ENCODE data around the gene ODF4.
A peak's percentile ranks its signal among the peaks of the same experiment; 100 is the strongest.

The ODF4 gene

DNA sequence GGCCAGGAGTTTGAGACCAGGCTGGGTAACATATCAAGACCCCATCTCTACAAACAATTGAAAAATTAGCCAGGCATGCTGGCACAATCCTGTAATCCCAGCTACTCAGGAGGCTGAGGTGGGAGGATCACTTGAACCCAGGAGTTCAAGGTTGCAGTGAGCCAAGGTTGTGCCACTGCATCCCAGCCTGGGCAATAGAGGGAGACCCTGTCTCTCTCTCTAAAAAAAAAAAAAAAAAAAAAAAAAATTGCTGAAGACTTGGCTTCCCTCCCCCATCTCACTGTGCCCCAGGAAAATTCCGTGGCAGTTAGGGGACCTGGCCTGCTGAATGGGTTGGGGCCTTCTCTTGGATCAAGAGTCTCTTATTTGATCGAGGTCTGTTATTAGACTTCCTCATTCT lies at the start of gene ODF4:
Gene ODF4 (plus strand): TSS at position 301 of the 400 bp plus-strand sequence. CDS start 212 bp downstream, outside the sequence.
- DNase-seq, result no peak

DNA sequence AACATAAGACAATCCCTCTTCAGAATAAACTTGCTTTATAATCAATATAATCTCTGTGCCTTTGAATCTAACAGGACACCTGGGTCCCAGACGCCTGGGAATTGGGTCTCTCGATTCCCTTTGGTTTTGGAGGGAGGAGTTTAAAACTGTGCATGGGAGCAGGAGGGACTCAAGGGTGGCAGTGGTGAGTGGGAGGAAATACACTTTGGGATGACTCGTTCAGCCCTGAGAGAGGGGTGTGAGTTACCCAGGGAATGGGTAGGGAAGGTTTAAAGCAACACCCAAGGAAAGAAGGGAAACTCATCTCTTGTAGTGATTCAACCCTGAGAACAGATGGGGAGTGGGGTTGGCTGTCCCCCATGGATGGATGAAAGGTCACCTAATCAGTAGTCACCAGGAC lies 49.6 kb upstream of the ODF4 start:
- no peak for DNase-seq

- no peak for DNase-seq
Observed at GRCh38 chr17:8292639-8293395, 46.8 kb upstream of the ODF4 start.

DNA sequence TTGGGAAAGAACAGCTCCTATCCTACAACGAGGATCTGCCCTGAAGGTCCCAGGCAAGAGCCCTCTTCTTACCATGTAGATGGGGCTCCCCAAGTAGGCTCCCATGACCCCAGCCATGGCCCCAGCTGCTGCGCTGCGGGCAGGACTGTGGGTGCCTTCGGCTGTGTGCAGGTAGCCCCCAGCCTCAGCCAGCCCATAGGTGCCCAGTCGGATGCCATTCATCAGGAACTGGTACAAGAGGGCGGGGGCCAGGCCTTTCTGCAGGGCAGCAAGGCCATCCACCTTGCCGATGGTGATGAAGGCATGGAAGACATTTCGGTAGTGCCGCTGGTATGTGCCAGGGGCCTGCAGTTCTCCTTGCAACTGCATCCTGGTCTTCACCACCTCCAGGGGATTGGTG lies 45.3 kb upstream of the ODF4 start:
- DNase-seq, result no peak

DNA sequence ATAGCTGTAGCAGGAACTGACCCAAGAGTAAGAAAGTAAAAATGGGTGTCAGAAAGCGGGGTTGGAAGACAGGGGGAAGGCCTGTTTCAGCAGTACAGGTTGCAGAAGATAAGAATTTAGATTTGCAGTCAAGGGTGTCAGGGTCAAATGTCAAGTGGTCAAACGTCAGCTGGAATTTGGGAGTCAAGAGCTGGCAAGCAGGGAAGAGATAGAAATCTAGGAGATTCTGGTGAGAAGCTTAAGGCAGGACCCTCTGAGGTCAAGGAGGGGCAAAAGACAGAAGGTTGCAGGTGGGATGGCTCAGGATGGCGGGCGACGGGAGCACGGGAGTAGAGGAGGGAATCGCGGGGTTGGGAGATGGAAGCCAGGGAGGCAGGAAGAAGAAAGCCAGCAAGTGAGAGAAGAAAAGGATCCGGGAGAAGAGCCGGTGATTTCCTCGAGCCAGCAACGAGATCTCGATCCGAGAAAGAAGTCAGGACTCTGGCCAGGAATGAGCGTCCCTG lies 44.8 kb upstream of the ODF4 start:
- no peak for DNase-seq

- no peak for DNase-seq
Observed at GRCh38 chr17:8300226-8300625, 39.4 kb upstream of the ODF4 start.

DNA sequence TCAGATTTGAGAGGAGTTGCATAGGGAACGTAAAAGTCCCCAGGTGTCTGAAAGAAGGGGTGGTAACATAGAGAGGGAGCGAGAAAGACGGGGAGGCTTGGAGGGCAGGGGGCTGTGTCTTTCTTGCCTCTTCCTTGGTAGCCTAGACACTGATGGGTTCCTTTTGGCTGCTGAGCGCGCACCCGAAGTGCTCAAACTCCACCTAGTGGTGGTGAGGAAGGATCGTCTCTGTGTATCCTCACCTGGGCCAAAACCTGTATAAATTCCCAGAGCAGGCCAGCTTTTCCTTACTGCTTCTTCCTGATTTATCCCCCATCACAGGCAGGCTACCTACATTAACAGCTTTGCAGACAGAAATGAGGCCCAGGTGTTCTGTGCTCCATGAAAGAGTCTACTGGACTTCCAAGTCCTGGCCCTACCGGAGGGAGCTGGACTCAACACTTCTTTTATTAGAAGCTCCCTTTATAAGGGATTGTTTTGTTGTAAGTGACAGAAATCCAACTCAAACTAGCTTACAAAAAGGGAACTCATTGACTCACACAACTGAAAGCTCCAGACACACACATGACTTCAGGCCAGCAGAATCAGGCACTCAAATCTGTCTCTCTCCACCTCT lies 38.9 kb upstream of the ODF4 start:
- peak; percentile 6 to 53 for DNase-seq

GRCh38 chr17:8310601-8311123 lies 29.0 kb upstream of the ODF4 start:
- no peak for DNase-seq

DNA sequence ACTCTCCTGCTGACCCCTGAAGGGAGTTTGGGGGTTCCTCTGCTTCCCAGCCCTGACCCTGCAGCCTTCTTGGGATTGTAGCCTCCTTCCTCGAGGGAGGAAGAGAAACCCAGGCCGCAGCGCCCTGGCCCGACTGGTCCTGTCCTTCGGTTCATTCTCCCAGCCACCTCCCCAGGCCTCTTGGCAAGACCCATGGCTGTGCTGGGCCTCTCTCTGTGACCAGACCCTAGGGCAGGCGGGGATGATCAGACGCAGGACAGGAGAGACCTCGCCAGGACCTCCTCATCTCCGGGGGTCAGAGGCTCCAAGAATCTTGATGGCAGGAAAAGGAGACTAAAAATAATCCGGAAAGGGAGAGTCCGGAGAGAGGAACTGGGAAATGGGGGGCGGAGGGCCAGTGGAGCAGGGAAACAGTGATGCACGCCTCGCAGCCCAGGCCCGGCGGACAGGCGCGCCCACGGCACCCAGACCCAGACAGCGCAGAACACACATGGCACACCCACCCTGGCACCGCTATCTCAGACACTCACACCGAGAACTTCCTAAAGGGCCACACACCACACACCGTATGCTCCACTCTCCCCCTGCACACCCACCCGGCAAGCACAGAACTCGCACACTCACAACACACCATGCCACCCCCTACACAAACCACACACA lies 28.4 kb upstream of the ODF4 start:
- DNase-seq, result no peak

DNA sequence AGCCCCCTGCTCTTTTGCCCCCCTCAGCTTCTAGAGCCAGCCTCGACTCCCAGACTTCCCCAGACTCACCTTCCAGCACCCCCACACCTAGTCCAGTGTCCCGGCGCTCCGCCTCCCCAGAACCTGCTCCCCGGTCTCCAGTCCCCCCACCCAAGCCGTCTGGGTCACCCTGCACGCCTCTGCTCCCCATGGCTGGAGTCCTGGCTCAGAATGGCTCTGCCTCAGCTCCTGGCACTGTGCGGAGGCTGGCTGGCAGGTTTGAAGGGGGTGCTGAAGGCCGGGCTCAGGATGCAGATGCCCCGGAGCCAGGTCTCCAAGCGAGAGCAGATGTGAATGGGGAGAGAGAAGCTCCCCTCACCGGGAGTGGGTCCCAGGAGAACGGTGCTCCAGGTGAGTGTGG lies 27.4 kb upstream of the ODF4 start:
- no peak for DNase-seq

- no peak for DNase-seq
Observed at GRCh38 chr17:8312726-8313600, 26.7 kb upstream of the ODF4 start.

DNA sequence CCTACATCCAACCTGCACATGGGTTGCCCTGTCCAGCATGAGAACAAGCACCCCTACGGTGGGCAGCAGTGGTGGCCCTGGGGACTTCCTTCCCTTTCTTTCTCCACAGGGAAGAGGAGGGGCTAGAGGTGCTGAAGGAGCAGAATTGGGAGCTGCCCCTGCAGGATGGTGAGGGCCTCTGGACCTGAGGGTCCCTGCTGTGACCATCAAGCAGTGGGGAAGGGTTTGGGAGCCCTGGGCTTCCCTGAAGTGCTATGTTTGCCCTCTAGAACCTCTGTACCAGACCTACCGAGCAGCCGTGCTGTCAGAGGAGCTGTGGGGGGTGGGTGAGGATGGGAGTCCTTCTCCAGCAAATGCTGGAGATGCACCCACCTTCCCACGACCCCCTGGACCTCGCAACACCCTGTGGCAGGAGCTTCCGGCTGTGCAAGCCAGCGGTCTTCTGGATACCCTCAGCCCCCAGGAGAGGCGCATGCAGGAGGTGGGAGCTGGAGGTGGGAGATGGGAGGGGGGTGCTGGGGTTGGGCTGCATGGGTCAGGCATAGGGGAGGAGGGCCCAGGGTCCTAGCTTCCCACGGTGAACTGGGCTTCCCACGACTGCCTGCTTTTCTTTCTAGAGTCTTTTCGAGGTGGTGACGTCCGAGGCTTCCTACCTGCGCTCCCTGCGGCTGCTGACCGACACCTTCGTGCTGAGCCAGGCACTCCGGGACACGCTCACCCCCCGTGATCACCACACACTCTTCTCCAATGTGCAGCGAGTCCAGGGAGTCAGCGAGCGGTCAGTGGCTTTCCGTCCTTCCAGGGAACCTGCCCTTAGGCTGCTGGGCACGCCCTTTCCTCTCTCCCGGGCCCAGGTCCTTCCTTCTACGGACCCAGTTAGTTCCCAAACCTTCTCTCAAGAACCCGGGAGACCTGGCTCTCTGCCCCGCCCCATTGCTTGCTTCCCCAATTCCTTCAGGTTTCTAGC lies 24.6 kb upstream of the ODF4 start:
- DNase-seq, result no peak

DNA sequence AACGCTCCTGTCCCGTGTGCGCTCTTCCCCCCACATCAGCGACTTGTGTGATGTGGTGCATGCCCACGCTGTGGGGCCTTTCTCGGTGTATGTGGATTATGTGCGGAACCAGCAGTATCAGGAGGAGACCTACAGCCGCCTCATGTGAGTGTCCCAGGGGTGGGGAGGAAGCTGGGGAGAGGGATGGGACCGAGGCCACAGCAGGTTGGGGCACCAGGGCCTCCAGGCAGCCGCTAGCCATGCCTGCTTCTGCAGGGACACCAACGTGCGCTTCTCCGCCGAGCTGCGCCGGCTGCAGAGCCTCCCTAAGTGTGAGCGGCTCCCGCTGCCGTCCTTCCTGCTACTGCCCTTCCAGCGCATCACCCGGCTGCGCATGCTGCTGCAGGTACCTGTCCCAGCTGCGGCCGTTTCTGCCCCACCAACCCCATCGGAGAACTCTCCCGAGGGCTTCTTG lies 23.8 kb upstream of the ODF4 start:
- DNase-seq, result no peak

GRCh38 chr17:8318010-8318935 lies 21.4 kb upstream of the ODF4 start:
- no peak for DNase-seq

DNA sequence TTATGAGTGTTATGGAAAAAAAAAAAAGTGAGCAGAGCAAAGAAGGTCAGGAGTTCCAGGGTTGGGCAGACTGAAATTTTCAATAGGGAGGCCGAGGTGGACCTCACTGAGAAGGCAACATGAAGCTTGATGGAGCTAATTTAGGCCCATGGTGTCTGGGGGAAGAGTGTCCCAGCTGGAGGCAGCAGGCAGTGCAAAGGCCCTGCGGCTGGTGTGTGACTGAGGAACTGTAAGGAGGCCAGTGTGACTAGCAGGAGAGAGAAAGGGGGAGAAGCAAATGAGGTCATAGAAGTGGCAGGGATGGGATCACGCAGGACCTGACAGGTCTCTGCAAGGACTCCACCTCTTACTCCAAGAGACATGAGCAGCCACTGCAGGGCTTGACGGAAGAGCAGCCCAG lies 19.4 kb upstream of the ODF4 start:
- DNase-seq, result no peak

DNA sequence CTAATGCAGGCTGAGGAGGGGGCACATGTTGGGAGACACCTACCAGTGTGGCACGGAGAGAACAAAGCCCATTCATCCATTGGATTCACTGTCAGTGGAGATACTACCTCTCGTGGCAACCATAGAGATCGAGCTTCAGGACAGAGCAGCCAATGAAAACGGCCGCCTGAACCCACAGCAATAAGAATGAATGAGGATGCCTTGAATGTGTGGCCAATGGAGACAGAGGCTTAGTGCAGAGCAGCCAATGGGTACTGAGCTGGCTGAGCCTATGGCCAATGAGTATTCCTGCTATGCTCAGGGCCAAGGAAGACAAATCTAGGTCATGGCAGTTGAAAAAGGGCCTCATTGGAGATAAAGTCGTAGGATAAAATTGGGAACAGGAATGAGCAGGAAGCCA lies 18.6 kb upstream of the ODF4 start:
- no peak for DNase-seq

DNA sequence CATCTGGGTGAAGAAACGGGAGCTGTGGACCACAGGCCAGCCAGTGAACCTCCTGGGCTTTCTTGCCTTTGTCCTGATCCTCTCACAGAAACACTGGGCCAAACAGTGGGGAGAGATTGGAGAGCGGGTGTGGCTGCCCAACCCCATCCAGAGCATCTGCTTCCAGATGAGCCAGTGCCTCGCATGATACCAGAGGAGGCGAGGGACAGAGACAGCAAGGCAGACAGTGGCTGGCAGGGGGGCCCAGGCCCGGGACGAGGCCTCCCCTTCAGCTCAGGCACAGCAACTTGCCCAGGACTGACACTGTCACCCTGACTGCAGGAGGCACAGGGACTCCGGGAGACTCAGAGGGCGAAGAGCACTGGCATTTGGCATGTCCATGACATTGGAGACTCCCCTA lies 17.6 kb upstream of the ODF4 start:
- no peak for DNase-seq

GRCh38 chr17:8324132-8324531 lies 15.5 kb upstream of the ODF4 start:
- DNase-seq, result no peak

GRCh38 chr17:8324923-8325322 lies 14.7 kb upstream of the ODF4 start:
- peak in 1 of 2 donors; percentile 8 for DNase-seq
